Panc1 (cell line): ENCODE results near the gene TBC1D23. TPM values are rescaled to one million over a fixed set of nuclear protein-coding genes. Genes with fewer than 3 reads are reported as not detected.

Experiments used
- ATAC-seq: fragments of 200-7000 bp; cut with Tn5 transposase; 2 replicates; pipeline ENCODE4 v1.9.1; 2020; ENCODE audit warnings: mild to moderate bottlenecking, moderate library complexity
- BruUV-seq: library from RNA; stranded (reverse); fragments of 400-500 nt; replicated peaks from 2 replicates; lab custom pipeline; 2021; lab: Mats Ljungman, UMichigan
- CTCF ChIA-PET: fragments of 300-600 bp; sonication (Branson Sonifier 250); formaldehyde crosslinking; loops from one replicate; lab custom pipeline; 2022; ENCODE audit warnings: antibody characterized with exemption; lab: Charles Lee
- POLR2A ChIA-PET: fragments of 300-600 bp; sonication (Branson Sonifier 250); formaldehyde crosslinking; loops from one replicate; lab custom pipeline; 2022; ENCODE audit warnings: antibody characterized with exemption; lab: Charles Lee
- DNase-seq: peaks from one replicate; pipeline ENCODE4 v3.0.0-alpha.2; 2010; ENCODE audit warnings: low read depth, low spot score
- H3K27ac ChIP-seq: 2 replicates; pipeline ENCODE4 v1.5.1; 2011; ENCODE audit warnings: mild to moderate bottlenecking, low read length, inconsistent platforms
- H3K27me3 ChIP-seq: fragments of 200-500 bp; sonication (Bioruptor generic); 2 replicates; pipeline ENCODE4 v1.6.0; 2014; ENCODE audit warnings: low read length, inconsistent platforms; ENCODE audit not compliant: control insufficient read depth, insufficient read depth
- H3K36me3 ChIP-seq: fragments of 200-500 bp; sonication (Bioruptor generic); 2 replicates; pipeline ENCODE4 v1.5.1; 2014; ENCODE audit warnings: inconsistent platforms, mild to moderate bottlenecking, low read length, moderate library complexity; ENCODE audit not compliant: control insufficient read depth, insufficient read depth
- H3K4me1 ChIP-seq: 2 replicates; pipeline ENCODE4 v1.5.1; 2011; ENCODE audit warnings: inconsistent platforms, mild to moderate bottlenecking, low read length, moderate library complexity; ENCODE audit not compliant: control insufficient read depth, insufficient read depth
- H3K4me3 ChIP-seq, 2 experiments: 2 replicates each; pipeline ENCODE4 v1.5.1; 2011 to 2012; ENCODE audit warnings: low read depth in 2 of 2, low read length in 2 of 2, mild to moderate bottlenecking in 2 of 2, inconsistent platforms in 1 of 2, moderate library complexity in 1 of 2
- H3K9me3 ChIP-seq: fragments of 200-500 bp; sonication (Bioruptor generic); 2 replicates; pipeline ENCODE4 v1.5.1; 2014; ENCODE audit warnings: low read depth, mild to moderate bottlenecking, inconsistent platforms, low read length, moderate library complexity; ENCODE audit not compliant: control insufficient read depth, insufficient read depth
- CTCF ChIP-seq: fragments of 450-650 bp; IDR thresholded peaks from 2 replicates; pipeline ENCODE4 v1.5.1; 2017; ENCODE audit warnings: mild to moderate bottlenecking
- POLR2AphosphoS5 ChIP-seq: IDR thresholded peaks from 2 replicates; pipeline ENCODE4 v1.6.1; 2012; ENCODE audit warnings: mild to moderate bottlenecking, low read depth, low read length, moderate library complexity
- REST ChIP-seq, 2 experiments: IDR thresholded peaks; 2 replicates each; pipeline ENCODE4 v1.6.1; 2011 to 2012; ENCODE audit warnings: low read depth in 2 of 2, control low read depth in 1 of 2, low read length in 1 of 2, mild to moderate bottlenecking in 1 of 2, moderate library complexity in 1 of 2; ENCODE audit not compliant: insufficient read depth in 1 of 2
- SIN3A ChIP-seq: IDR thresholded peaks from 2 replicates; pipeline ENCODE4 v1.6.1; 2012; ENCODE audit warnings: low read depth, mild to moderate bottlenecking, low read length, moderate library complexity, borderline replicate concordance; ENCODE audit not compliant: insufficient read depth
- TCF7L2 ChIP-seq: IDR thresholded peaks from 2 replicates; pipeline ENCODE4 v1.6.1; 2011; ENCODE audit warnings: mild to moderate bottlenecking, low read depth, low read length, inconsistent platforms
- in situ Hi-C: cut with HindIII; loops from 2 replicates; pipeline ENCODE4 v1.10.0; 2016; ENCODE audit warnings: low sequenced_read_pairs, low pct_unique_long_range_greater_than_20kb
- intact Hi-C: fragments of 100-400 bp; cut with micrococcal nuclease; formaldehyde crosslinking; loops from one replicate; pipeline ENCODE4 v1.10.0; 2022; ENCODE audit not compliant: unreplicated experiment
- total RNA-seq: library from RNA; stranded (reverse); gene quantifications from one replicate; pipeline ENCODE4 v1.2.1, GENCODE V29; 2021; ENCODE audit not compliant: unreplicated experiment

TBC1D23 gene
- total RNA-seq, 1 experiment from 2014 or later = 39.4 TPM

GRCh38 chr3:100263583-100263982 is 2.8 kb downstream of the TBC1D23 start:
- in situ Hi-C loops = no loop called here

GRCh38 chr3:100264242-100264641 is 3.5 kb downstream of the TBC1D23 start:
- no peak for TF ChIP-seq POLR2AphosphoS5
- TF ChIP-seq CTCF = no peak
- TF ChIP-seq REST (IDR thresholded peaks at IDR 0.05; ENCODE audit: insufficient read depth in 1 of 2, low read depth in 2 of 2, low read length in 1 of 2) = no peak
- no peak for TF ChIP-seq TCF7L2
- no peak for TF ChIP-seq SIN3A
- intact Hi-C loops (no loop called here), in situ Hi-C loops (no loop called here)
- H3K27ac ChIP-seq = no peak overlapping the region
- POLR2A ChIA-PET = no interaction called here
- no peaks in the 10 kb centered on the region for H3K36me3 ChIP-seq
- CTCF ChIA-PET = no interaction called here
- H3K27me3 ChIP-seq = no peaks in the 10 kb centered on the region
- DNase-seq (no peak), ATAC-seq (no peak)
- peak overlapping the region in 1 of 2 experiments; percentile 46; a peak in 3 of 4 replicates for H3K4me3 ChIP-seq
- peaks cover 28% of the 10 kb centered on the region for H3K4me1 ChIP-seq
- no peaks in the 10 kb centered on the region for H3K9me3 ChIP-seq
- BruUV-seq = no TSS peak

More at GRCh38 chr3:100263583-100263982, 2.8 kb downstream of the TBC1D23 start:
- no peaks in the 10 kb centered on the region for H3K27me3 ChIP-seq
- H3K27ac ChIP-seq = peak overlapping the region; percentile 71
- peaks cover 28% of the 10 kb centered on the region for H3K4me1 ChIP-seq
- ATAC-seq (no peak), DNase-seq (no peak)
- H3K4me3 ChIP-seq = peak overlapping the region; percentile 10 to 46
- ChIA-PET CTCF (no interaction called here), POLR2A (no interaction called here)
- no peaks in the 10 kb centered on the region for H3K9me3 ChIP-seq
- no TSS peak for BruUV-seq
- intact Hi-C loops = no loop called here
- no peaks in the 10 kb centered on the region for H3K36me3 ChIP-seq
- TF ChIP-seq CTCF (no peak), TCF7L2 (no peak), POLR2AphosphoS5 (no peak), REST (IDR thresholded peaks at IDR 0.05; ENCODE audit: insufficient read depth in 1 of 2, low read depth in 2 of 2, low read length in 1 of 2) (no peak), SIN3A (no peak)
